HEK293T (cell line): ENCODE data around the gene DPPA2.

ENCODE experiments used
- ARNT ChIP-seq: fragments of 450-650 bp; IDR thresholded peaks from 2 replicates; pipeline ENCODE4 v1.6.1; 2017; ENCODE audit warnings: mild to moderate bottlenecking
- BHLHE40 ChIP-seq: fragments of 450-650 bp; IDR thresholded peaks from 2 replicates; pipeline ENCODE4 v1.6.1; 2016; ENCODE audit warnings: mild to moderate bottlenecking, moderate library complexity, borderline replicate concordance
- FOXM1 ChIP-seq: fragments of 450-650 bp; IDR thresholded peaks from 2 replicates; pipeline ENCODE4 v1.6.1; 2017; ENCODE audit warnings: mild to moderate bottlenecking, borderline replicate concordance
- HDGF ChIP-seq: fragments of 450-650 bp; IDR thresholded peaks from 2 replicates; pipeline ENCODE4 v1.6.1; 2017; ENCODE audit warnings: antibody characterized with exemption, borderline replicate concordance
- L3MBTL2 ChIP-seq: fragments of 450-650 bp; conservative IDR thresholded peaks from 2 replicates; pipeline ENCODE4 v1.6.1; 2016; ENCODE audit warnings: mild to moderate bottlenecking
- PKNOX1 ChIP-seq: fragments of 450-650 bp; IDR thresholded peaks from 2 replicates; pipeline ENCODE4 v1.6.1; 2016
- SP1 ChIP-seq: fragments of 450-650 bp; IDR thresholded peaks from 2 replicates; pipeline ENCODE4 v1.6.1; 2017
- SUZ12 ChIP-seq: fragments of 450-650 bp; IDR thresholded peaks from 2 replicates; pipeline ENCODE4 v1.6.1; 2016; ENCODE audit warnings: mild to moderate bottlenecking
- TARDBP ChIP-seq: fragments of 450-650 bp; IDR thresholded peaks from 2 replicates; pipeline ENCODE4 v1.6.1; 2016

- no peak for TF ChIP-seq BHLHE40
- no peak for TF ChIP-seq FOXM1
- no peak for TF ChIP-seq TARDBP
- no peak for TF ChIP-seq PKNOX1
- TF ChIP-seq SUZ12, result no peak
- no peak for TF ChIP-seq L3MBTL2
- TF ChIP-seq ARNT, result no peak
- TF ChIP-seq SP1, result no peak
- no peak for TF ChIP-seq HDGF
Measured at GRCh38 chr3:109353057-109353456, 36.7 kb upstream of the DPPA2 start.
